HG02759 (cell line): ENCODE results near the gene RSPH9.
"Not testable (repeated sequence)": the region's sequence is repeated elsewhere in the genome, so short reads cannot be mapped to it uniquely, and the experiment has no call there.

Experiments used
- ATAC-seq: cut with Tn5 transposase; IDR thresholded peaks from one replicate; pipeline ENCODE4 v1.9.1; 2021; ENCODE audit warnings: mild to moderate bottlenecking, moderate library complexity; ENCODE audit not compliant: unreplicated experiment

The RSPH9 gene

GRCh38 chr6:43628393-43629103 lies 16.3 kb upstream of the RSPH9 start:
- ATAC-seq: peak; percentile 32

GRCh38 chr6:43629104-43629504 lies 15.7 kb upstream of the RSPH9 start, which contains the start of gene GTPBP2:
Gene GTPBP2 (minus strand): TSS chr6:43629264. CDS start chr6:43629162, 102 bp downstream.
- ATAC-seq: peak; percentile 83

- peak; percentile 68 for ATAC-seq
These were observed 15.1 kb upstream of the RSPH9 start for GRCh38 chr6:43629505-43630300.

GRCh38 chr6:43630980-43631619 lies 13.7 kb upstream of the RSPH9 start:
- ATAC-seq: no peak

- not testable (repeated sequence) for ATAC-seq
These were observed 11.8 kb upstream of the RSPH9 start for GRCh38 chr6:43633002-43633401.

- ATAC-seq: no peak
These were observed 10.0 kb upstream of the RSPH9 start for GRCh38 chr6:43634702-43635303.

- peak; percentile 87 for ATAC-seq
These were observed 9.2 kb upstream of the RSPH9 start, which contains the start of gene MAD2L1BP for GRCh38 chr6:43635387-43636307. Gene MAD2L1BP (plus strand): TSS chr6:43635840. CDS start chr6:43635876, 36 bp downstream.

- no peak for ATAC-seq
These were observed 8.6 kb upstream of the RSPH9 start for GRCh38 chr6:43636308-43636659.

GRCh38 chr6:43639984-43640800 lies 4.6 kb upstream of the RSPH9 start:
- ATAC-seq: no peak

- peak; percentile 18 for ATAC-seq
These were observed 753 bp downstream of the RSPH9 start for GRCh38 chr6:43645613-43645964.

- ATAC-seq: no peak
These were observed 2.8 kb downstream of the RSPH9 start for GRCh38 chr6:43647613-43648012.

- no peak for ATAC-seq
These were observed 3.4 kb downstream of the RSPH9 start for GRCh38 chr6:43648248-43648647.

GRCh38 chr6:43652822-43653221 lies 8.0 kb downstream of the RSPH9 start:
- ATAC-seq: not testable (repeated sequence)

- no peak for ATAC-seq
These were observed 12.5 kb downstream of the RSPH9 start for GRCh38 chr6:43657221-43657802.

GRCh38 chr6:43658161-43658560 lies 13.3 kb downstream of the RSPH9 start:
- ATAC-seq: no peak

- ATAC-seq: not testable (repeated sequence)
These were observed 18.1 kb downstream of the RSPH9 start for GRCh38 chr6:43662948-43663347.

GRCh38 chr6:43665376-43665775 lies 20.5 kb downstream of the RSPH9 start:
- ATAC-seq: no peak

- no peak for ATAC-seq
These were observed 21.5 kb downstream of the RSPH9 start for GRCh38 chr6:43666196-43666920.
